ENCODE measurements around the gene POMT2.

Gene POMT2

DNA sequence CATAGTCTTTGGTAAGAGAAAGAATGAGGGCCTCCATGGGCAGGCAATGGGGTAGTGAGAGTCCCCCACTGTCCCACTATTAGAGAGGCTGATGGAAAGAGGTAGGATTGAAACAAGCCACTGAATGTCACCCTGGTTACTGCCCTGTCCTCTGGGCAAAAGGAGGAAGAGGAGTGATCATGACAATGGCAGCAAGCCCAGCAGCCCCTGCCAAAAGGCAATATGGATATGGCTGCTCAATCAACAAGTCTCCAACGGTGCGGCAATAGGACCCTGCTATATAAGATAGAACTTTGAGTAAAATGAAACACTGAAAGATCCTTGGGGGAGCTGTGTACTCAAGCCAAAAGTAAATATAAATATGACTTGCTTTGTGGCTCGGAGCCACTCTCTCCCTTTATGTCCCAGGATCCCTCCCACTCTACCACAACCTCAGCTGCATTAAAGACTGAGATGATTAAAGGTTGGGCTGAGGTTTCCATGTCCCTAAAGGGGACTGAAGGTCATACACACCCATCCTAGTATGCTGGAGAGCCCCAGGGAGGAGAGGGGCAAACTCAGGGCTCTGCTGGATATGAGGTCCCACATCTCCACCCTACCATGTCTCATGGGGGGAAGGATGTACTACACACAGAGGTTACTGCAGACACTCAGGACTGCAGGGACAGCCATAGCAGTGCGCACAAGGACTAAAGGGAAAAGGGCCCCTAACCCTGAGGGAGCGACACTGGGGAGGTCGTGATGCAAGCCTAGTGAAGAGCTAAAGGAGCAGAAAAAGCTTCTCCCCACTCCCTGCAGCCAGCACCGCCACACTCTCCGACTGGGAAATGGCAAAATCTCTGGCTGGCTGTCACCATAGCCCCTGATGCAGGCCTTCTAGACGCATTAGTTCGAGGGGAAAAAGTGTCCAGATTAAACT, 5.9 kb downstream of the POMT2 start:
- no peaks in the 10 kb centered on the region for H3K27me3 ChIP-seq (ENCODE audit: control insufficient read depth in 1 of 2, insufficient read depth in 2 of 2, low read length in 2 of 2)
- H3K36me3 ChIP-seq (ENCODE audit: control insufficient read depth in 2 of 2, insufficient read depth in 2 of 2, low read length in 2 of 2): no peaks in the 10 kb centered on the region
- H3K4me3 ChIP-seq (ENCODE audit: low read length in 2 of 2): no peak overlapping the region
- H3K4me1 ChIP-seq (ENCODE audit: control insufficient read depth, insufficient read depth, low read length): peaks cover 20% of the 10 kb centered on the region
- H3K27ac ChIP-seq (ENCODE audit: low read length): no peak overlapping the region
- no peak overlapping the region for H3K9ac ChIP-seq (ENCODE audit: low read length in 2 of 2)
- no peaks in the 10 kb centered on the region for H3K9me3 ChIP-seq (ENCODE audit: control insufficient read depth in 2 of 2, low read length in 2 of 2)

- H3K27ac ChIP-seq (ENCODE audit: low read length): no peak overlapping the region
- no peaks in the 10 kb centered on the region for H3K36me3 ChIP-seq (ENCODE audit: control insufficient read depth in 2 of 2, insufficient read depth in 2 of 2, low read length in 2 of 2)
- no peaks in the 10 kb centered on the region for H3K9me3 ChIP-seq (ENCODE audit: control insufficient read depth in 2 of 2, low read length in 2 of 2)
- H3K9ac ChIP-seq (ENCODE audit: low read length in 2 of 2): peak overlapping the region in 1 of 2 donors; percentile 13
- peaks cover 13% of the 10 kb centered on the region for H3K4me1 ChIP-seq (ENCODE audit: control insufficient read depth, insufficient read depth, low read length)
- no peaks in the 10 kb centered on the region for H3K27me3 ChIP-seq (ENCODE audit: control insufficient read depth in 1 of 2, insufficient read depth in 2 of 2, low read length in 2 of 2)
- no peak overlapping the region for H3K4me3 ChIP-seq (ENCODE audit: low read length in 2 of 2)
These were observed 6.6 kb downstream of the POMT2 start for GRCh38 chr14:77314043-77314442.

- Histone ChIP-seq H3K4me1 (ENCODE audit: control insufficient read depth, insufficient read depth, low read length) (peaks cover 12% of the 10 kb centered on the region), H3K27ac (ENCODE audit: low read length) (no peak overlapping the region), H3K27me3 (ENCODE audit: control insufficient read depth in 1 of 2, insufficient read depth in 2 of 2, low read length in 2 of 2) (no peaks in the 10 kb centered on the region), H3K4me3 (ENCODE audit: low read length in 2 of 2) (no peak overlapping the region), H3K9me3 (ENCODE audit: control insufficient read depth in 2 of 2, low read length in 2 of 2) (no peaks in the 10 kb centered on the region), H3K9ac (ENCODE audit: low read length in 2 of 2) (no peak overlapping the region), H3K36me3 (ENCODE audit: control insufficient read depth in 2 of 2, insufficient read depth in 2 of 2, low read length in 2 of 2) (no peaks in the 10 kb centered on the region)
These were observed 7.3 kb downstream of the POMT2 start for GRCh38 chr14:77313371-77313770.

DNA sequence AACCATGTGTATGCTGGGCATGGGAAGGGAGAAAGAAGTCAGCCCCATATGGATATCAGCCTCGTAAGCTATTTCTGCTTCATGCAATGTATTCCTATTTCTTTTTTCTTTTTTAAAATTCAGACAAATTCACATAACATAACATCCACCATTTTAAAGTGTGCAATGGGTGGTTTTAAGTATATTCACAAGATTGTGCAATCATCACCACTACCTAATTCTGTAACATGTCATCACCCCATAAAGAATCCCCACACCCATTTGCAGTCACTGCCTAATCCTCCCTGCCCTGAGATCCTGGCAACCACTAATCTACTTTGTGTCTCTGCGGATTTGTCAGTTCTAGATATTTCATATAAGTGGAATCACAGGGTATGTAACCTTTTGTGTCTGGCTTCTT, 9.5 kb downstream of the POMT2 start:
- Histone ChIP-seq H3K27ac (ENCODE audit: low read length) (no peak overlapping the region), H3K36me3 (ENCODE audit: control insufficient read depth in 2 of 2, insufficient read depth in 2 of 2, low read length in 2 of 2) (no peaks in the 10 kb centered on the region), H3K4me3 (ENCODE audit: low read length in 2 of 2) (no peak overlapping the region), H3K27me3 (ENCODE audit: control insufficient read depth in 1 of 2, insufficient read depth in 2 of 2, low read length in 2 of 2) (no peaks in the 10 kb centered on the region), H3K9me3 (ENCODE audit: control insufficient read depth in 2 of 2, low read length in 2 of 2) (no peaks in the 10 kb centered on the region), H3K4me1 (ENCODE audit: control insufficient read depth, insufficient read depth, low read length) (peaks cover 11% of the 10 kb centered on the region), H3K9ac (ENCODE audit: low read length in 2 of 2) (no peak overlapping the region)

GRCh38 chr14:77310026-77310425, 10.7 kb downstream of the POMT2 start:
- Histone ChIP-seq H3K9ac (ENCODE audit: low read length in 2 of 2) (no peak overlapping the region), H3K4me1 (ENCODE audit: control insufficient read depth, insufficient read depth, low read length) (peaks cover 7% of the 10 kb centered on the region), H3K27ac (ENCODE audit: low read length) (no peak overlapping the region)

GRCh38 chr14:77309131-77309530, 11.6 kb downstream of the POMT2 start:
- Histone ChIP-seq H3K9me3 (ENCODE audit: control insufficient read depth in 2 of 2, low read length in 2 of 2) (no peaks in the 10 kb centered on the region), H3K9ac (ENCODE audit: low read length in 2 of 2) (no peak overlapping the region), H3K4me3 (ENCODE audit: low read length in 2 of 2) (no peak overlapping the region), H3K4me1 (ENCODE audit: control insufficient read depth, insufficient read depth, low read length) (peaks cover 3% of the 10 kb centered on the region), H3K27ac (ENCODE audit: low read length) (no peak overlapping the region), H3K36me3 (ENCODE audit: control insufficient read depth in 2 of 2, insufficient read depth in 2 of 2, low read length in 2 of 2) (peaks cover 8 to 14% of the 10 kb centered on the region in 2 donors), H3K27me3 (ENCODE audit: control insufficient read depth in 1 of 2, insufficient read depth in 2 of 2, low read length in 2 of 2) (no peaks in the 10 kb centered on the region)

More at GRCh38 chr14:77310026-77310425, 10.7 kb downstream of the POMT2 start:
- Histone ChIP-seq H3K9me3 (ENCODE audit: control insufficient read depth in 2 of 2, low read length in 2 of 2) (no peaks in the 10 kb centered on the region), H3K4me3 (ENCODE audit: low read length in 2 of 2) (no peak overlapping the region), H3K36me3 (ENCODE audit: control insufficient read depth in 2 of 2, insufficient read depth in 2 of 2, low read length in 2 of 2) (peaks cover 5 to 9% of the 10 kb centered on the region in 2 donors), H3K27me3 (ENCODE audit: control insufficient read depth in 1 of 2, insufficient read depth in 2 of 2, low read length in 2 of 2) (no peaks in the 10 kb centered on the region)

- no peak overlapping the region for H3K4me3 ChIP-seq (ENCODE audit: low read length in 2 of 2)
- H3K36me3 ChIP-seq (ENCODE audit: control insufficient read depth in 2 of 2, insufficient read depth in 2 of 2, low read length in 2 of 2): peaks cover 18 to 24% of the 10 kb centered on the region in 2 donors
These were observed 13.7 kb downstream of the POMT2 start for GRCh38 chr14:77306851-77307496.

DNA sequence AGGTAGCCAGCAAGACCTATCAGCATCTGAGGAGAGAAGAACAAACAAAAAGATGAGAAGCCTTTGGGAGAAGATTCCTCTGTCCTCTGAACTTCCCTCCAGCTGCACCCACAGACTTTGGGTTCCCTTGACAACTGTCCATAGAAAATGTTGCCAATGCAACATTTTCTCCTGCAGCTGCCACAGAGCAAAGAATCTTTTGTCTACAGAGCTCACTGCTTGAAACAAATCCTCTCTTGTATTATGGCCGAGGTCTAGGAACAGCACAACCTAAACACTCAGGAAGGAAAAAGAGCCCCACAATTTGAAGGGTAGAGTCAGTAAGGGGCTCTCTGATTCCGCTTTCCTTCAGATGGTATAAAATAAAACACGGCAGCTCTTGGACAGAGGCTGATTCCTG, 14.3 kb downstream of the POMT2 start:
- Histone ChIP-seq H3K9me3 (ENCODE audit: control insufficient read depth in 2 of 2, low read length in 2 of 2) (no peaks in the 10 kb centered on the region), H3K27ac (ENCODE audit: low read length) (no peak overlapping the region), H3K27me3 (ENCODE audit: control insufficient read depth in 1 of 2, insufficient read depth in 2 of 2, low read length in 2 of 2) (no peaks in the 10 kb centered on the region), H3K36me3 (ENCODE audit: control insufficient read depth in 2 of 2, insufficient read depth in 2 of 2, low read length in 2 of 2) (peaks cover 18 to 26% of the 10 kb centered on the region in 2 donors), H3K9ac (ENCODE audit: low read length in 2 of 2) (no peak overlapping the region), H3K4me1 (ENCODE audit: control insufficient read depth, insufficient read depth, low read length) (peaks cover under 1% of the 10 kb centered on the region), H3K4me3 (ENCODE audit: low read length in 2 of 2) (no peak overlapping the region)

More at GRCh38 chr14:77306851-77307496, 13.7 kb downstream of the POMT2 start:
- Histone ChIP-seq H3K9ac (ENCODE audit: low read length in 2 of 2) (no peak overlapping the region), H3K27me3 (ENCODE audit: control insufficient read depth in 1 of 2, insufficient read depth in 2 of 2, low read length in 2 of 2) (no peaks in the 10 kb centered on the region), H3K4me1 (ENCODE audit: control insufficient read depth, insufficient read depth, low read length) (no peaks in the 10 kb centered on the region), H3K27ac (ENCODE audit: low read length) (no peak overlapping the region), H3K9me3 (ENCODE audit: control insufficient read depth in 2 of 2, low read length in 2 of 2) (no peaks in the 10 kb centered on the region)

DNA sequence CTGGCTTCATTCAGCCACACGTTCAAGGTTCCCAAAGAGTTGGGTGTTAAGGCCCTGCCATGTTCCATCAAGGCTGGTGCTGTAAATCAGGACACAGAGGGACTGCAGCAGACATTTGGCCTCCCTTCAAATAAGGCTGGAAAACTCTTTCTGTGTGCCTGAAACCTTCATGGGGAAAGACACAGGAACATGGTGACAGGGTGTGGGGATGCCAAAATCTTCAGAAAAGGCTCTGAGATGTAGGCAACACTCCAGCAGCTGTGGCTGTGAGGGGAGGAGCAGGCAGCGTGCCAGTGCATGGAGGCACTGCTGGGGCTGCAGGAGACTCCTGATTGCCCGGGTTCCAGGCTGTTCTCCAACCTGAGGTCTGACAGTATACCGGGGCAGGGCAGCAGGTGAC, 15.0 kb downstream of the POMT2 start:
- peaks cover 18 to 26% of the 10 kb centered on the region in 2 donors for H3K36me3 ChIP-seq (ENCODE audit: control insufficient read depth in 2 of 2, insufficient read depth in 2 of 2, low read length in 2 of 2)
- no peaks in the 10 kb centered on the region for H3K9me3 ChIP-seq (ENCODE audit: control insufficient read depth in 2 of 2, low read length in 2 of 2)
- H3K27ac ChIP-seq (ENCODE audit: low read length): no peak overlapping the region
- peaks cover 4% of the 10 kb centered on the region for H3K4me1 ChIP-seq (ENCODE audit: control insufficient read depth, insufficient read depth, low read length)
- no peak overlapping the region for H3K4me3 ChIP-seq (ENCODE audit: low read length in 2 of 2)
- no peak overlapping the region for H3K9ac ChIP-seq (ENCODE audit: low read length in 2 of 2)
- H3K27me3 ChIP-seq (ENCODE audit: control insufficient read depth in 1 of 2, insufficient read depth in 2 of 2, low read length in 2 of 2): no peaks in the 10 kb centered on the region

DNA sequence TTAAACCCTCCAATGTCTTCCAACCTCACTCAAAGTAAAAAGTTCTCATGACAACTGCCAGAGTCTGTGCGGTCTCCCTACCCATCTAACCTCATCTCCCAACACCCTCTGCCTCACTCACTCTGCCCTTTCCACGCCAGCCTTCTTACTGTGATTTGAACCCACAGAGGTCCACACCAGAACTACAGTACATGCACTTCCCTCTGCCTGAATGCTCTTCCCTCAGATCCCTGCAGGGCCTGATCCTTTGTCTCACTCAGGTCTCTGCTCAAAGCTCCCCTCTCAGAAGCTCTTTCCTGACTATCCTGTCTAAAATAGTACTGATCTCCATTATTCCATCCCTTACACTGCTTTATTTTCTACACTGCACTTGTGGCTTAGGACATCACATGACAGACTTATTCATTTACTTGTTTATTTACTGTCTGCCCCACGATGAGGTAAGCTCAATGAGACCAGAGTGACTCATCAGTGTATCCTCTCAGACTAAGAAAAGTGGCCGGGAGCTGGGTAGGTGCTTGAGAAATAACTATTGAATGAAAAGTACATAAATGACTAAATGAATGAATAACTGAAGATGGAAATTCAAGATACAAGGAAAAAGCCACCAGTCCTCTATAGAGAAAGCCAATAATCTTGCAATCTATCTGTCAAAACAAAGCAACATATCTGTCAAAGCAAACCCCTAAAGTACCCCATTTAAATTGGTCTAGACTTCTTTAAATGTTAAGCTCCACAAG, 17.1 kb downstream of the POMT2 start:
- H3K9ac ChIP-seq (ENCODE audit: low read length in 2 of 2): no peak overlapping the region
- no peaks in the 10 kb centered on the region for H3K27me3 ChIP-seq (ENCODE audit: control insufficient read depth in 1 of 2, insufficient read depth in 2 of 2, low read length in 2 of 2)
- H3K27ac ChIP-seq (ENCODE audit: low read length): no peak overlapping the region
- peaks cover 25 to 28% of the 10 kb centered on the region in 2 donors for H3K36me3 ChIP-seq (ENCODE audit: control insufficient read depth in 2 of 2, insufficient read depth in 2 of 2, low read length in 2 of 2)
- H3K4me1 ChIP-seq (ENCODE audit: control insufficient read depth, insufficient read depth, low read length): peaks cover 4% of the 10 kb centered on the region
- no peak overlapping the region for H3K4me3 ChIP-seq (ENCODE audit: low read length in 2 of 2)
- no peaks in the 10 kb centered on the region for H3K9me3 ChIP-seq (ENCODE audit: control insufficient read depth in 2 of 2, low read length in 2 of 2)

Measured in stomach smooth muscle (tissue), 2 donors.